NCI-H2107 treated with DMSO at 0.1 percent for 48 hours (cell line): Measurements from ENCODE around the gene SETD2.
"Not testable (repeated sequence)": the region's sequence is repeated elsewhere in the genome, so short reads cannot be mapped to it uniquely, and the experiment has no call there.

Experiments
- DNase-seq: peaks from one replicate; lab custom pipeline; 2025; ENCODE audit not compliant: unreplicated experiment; lab: John Stamatoyannopoulos, UW

SETD2 gene

DNA sequence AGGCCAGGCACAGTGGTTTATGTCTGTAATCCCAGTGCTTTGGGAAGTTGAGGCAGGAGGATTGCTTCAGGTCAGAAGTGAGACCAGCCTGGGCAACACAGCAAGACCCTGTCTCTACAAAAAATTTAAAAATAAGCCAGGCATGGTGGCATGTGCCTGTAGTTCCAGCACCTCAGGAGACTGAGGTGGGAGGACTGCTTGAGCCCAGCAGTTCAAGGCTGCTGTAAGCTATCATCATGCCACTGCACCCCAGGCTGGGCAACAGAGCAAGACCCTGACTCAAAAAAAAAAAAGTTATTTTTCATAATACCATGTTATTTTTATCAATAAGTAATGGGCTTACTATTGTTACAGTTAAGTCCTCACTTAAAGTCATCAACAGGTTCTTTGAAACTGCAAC lies 59.7 kb downstream of the SETD2 start:
- DNase-seq, result no peak

DNA sequence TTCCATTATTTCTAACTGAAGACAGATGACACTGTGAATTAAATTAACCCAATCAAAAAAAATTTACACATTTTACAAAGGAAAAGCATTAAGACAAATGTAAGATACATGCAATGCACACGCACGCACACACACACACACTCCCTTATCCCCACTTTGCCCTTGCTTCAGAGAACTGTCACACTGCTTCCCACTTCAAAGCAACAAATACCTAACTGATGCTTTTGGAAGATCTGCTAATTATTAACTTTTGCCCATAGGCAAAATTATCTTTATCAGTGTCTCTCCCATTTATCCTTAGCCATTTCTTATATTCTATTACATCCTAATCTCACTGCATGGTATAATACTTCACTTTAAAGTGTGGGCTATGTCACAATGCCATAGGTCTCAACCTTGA lies 60.3 kb downstream of the SETD2 start:
- no peak for DNase-seq

DNA sequence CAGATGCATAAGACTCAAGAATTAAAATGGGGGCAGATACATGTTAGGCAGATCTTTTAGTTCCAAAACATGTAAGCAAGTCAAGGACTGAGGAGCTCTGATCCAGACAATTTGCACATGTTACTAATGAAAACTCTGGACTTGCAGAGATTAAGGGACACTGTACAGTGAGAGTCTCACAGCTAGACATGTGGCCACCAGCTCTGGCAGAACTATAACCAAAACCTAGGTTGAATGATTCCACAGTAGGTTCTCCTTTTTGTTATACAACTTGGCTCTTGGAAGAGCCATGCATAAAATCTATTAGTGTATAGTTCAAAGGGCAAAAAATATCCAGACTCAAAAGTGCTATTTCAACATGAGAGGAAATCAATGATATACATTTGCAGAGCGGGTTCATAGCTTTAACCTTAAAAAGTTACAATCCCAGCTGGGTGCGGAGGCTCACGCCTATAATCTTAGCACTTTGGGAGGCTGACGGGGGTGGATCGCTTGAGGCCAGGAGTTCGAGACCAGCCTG lies 61.8 kb downstream of the SETD2 start:
- DNase-seq, result no peak

DNA sequence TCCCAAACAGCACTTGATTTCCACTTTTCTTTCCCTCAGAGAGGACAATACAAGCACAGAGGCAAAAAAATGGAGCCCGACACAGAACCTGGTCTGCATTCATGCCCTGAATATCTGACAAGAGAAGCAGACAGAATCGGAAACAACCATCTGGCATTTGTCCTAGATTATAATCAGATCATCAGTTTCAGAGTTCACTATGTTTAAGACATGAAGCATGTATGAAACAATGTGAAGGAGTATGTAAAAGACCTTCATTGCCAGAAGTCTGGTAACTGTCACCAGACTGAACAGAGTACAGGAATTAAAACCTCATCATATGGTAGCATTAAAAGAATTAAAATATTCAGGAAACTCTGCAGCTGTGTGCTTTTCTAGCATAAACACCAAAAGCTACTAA lies 65.0 kb downstream of the SETD2 start:
- no peak for DNase-seq

DNA sequence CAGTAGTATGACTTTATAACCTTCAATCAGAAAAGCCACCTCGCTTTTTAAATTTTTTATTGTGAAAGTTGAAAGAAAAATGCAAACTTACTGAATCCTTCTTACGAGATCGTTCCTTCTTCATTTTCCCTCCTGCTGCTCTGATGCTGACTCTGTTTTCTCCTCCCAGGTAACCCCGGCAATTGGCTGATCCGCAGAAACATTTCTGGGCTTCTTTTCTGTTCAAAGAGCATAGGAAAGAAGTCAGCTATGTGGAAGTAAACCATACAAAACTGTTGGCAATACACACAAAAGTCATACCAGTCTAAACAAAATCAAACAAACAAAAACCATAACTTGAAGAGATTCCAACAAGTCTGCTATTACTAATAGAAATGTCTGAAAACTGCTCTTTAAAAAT lies 66.0 kb downstream of the SETD2 start:
- DNase-seq, result no peak

DNA sequence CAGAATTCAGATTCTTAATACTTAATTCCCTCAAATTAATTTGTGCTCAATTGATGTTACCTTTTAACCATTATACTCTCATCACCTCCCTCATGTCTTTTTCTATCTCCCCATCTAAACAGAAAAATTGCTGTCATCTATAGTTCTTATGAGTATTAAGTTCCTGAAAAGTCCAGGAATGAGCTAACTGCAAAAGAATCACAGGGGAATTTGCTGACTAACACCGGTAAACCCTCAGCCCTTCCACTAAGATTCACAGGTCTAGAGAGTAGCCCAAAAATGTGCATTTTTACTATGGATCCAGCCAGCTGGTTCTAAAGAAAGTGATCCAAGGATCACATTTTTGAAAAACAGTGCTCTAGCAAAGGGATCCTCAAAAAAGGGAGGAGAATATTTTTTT lies 67.0 kb downstream of the SETD2 start:
- DNase-seq, result no peak

DNA sequence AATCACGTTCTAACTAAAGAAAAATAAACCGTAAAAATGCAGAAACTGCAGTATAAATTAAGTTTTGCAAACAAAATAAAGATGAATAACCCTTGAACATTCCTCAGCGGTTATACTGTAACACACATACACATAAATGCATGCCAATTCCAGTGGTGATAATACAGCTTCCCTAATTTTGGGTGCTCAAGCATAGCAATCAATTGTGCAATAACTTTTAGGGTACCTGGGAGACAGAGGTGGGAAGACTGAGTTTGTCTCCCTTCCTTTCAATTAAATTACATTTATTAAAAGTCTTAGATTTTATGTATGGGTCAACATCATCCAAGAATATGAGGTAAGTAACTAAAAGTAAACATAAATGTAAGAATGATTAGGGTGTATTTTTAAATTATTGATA lies 71.8 kb downstream of the SETD2 start:
- DNase-seq, result no peak

DNA sequence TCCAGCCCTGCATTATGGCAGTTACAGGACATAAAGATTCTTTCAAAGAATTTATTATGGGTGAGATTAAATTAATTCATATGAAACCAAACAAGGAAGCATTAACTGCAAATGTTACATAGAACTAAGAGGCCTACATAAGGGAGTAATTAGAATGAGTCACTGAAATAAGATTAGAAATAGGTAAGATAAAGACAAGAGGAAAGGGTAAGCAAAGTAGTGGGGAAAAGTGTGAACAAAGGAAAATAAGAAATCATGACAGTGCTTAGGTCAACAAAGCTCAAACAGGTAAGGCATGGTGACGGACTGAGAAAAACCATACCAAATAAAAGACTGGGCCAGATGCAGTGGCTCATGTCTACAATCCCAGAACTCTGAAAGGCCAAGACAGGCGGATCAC lies 74.3 kb downstream of the SETD2 start:
- DNase-seq, result no peak

DNA sequence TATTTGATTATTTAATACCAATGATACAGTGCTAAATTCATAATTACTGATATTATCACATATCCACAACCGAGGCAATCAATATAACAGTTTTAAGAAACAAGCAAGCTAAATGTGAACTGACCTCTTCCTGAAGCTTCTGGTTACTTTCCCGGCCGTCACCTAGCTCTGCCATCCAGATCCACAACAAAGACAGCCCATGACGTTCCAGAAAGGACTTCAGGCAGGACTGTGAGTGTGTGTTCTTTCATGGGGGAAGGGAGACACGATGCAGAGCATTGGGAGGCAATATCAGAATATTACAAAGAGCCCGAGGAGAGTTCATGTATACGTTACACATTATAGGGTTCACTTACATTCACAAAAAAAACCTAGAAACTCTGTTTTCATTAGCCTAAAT lies 77.8 kb downstream of the SETD2 start:
- DNase-seq, result no peak

DNA sequence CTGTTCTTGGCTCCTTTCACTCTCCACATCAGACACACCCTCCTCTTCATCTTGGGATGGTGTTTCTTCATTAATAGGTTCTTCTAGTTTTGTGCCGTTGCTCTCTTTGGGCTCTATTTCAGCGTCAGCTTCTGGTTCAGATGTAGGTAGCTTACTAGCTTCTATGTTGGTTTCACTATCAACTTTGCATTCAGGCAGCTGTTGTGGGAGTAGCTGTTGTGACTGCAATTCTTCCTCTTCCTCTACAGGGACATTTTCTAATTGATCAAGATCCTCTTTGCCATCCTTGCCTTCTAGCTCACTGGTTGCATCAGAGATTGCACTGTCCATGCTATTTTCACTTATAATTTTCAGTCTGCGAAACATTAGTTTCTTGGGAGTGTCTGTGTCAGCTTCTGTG lies 80.1 kb downstream of the SETD2 start:
- no peak for DNase-seq

DNA sequence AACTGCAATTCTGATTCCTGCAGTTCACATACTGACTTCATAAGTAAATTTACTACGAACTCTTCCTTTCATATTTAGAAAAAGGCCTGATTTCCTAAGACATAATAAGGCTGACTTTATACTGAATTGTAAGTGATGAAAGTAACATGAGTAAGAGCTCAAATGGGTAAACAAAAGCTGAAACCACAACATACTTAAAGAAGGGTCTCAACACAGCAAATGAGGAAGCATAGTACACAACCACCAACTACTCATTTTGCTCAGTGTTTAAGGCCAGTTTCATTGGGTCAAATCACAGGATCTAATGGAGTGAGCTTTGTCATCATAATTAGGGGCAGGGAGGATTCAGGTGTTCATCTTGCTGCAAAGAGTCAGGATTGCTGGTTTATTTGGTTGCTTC lies 81.4 kb downstream of the SETD2 start:
- no peak for DNase-seq

DNA sequence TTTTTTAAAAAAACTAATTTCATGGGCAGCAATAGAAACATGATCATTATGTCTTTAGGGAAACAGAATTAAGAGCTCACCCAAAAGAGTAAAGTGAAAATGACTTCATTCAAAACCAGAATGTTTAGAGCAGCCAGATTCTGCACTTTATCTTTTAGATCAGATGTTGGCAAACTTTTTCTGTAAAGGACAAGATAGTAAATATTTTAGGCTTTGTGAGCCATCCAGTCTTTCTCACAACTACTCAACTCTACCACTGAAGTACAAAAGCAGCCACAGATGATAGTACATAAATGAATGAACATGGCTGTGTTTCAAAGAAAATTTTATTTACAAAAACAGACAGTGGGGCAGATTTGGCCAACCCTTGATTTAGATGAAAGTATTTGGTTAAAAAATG lies 84.5 kb downstream of the SETD2 start:
- no peak for DNase-seq

DNA sequence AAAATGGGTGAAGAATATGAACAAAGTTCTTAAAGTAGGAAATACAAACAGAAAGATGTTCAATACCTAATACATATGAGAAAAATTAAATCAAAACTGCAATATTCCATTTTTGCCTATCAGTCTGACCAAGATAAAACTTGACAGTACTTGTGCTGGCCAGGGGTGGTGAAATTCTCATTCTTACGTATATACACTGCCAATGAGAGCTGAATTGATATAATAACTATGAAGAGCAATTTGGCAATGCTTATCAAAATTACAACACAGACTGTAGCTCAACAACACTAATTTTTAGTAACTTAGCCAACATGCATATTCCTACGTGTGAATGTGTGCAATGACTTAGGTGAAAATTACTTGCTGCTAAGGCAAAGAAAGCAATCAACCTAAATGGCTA lies 90.2 kb downstream of the SETD2 start:
- no peak for DNase-seq

DNA sequence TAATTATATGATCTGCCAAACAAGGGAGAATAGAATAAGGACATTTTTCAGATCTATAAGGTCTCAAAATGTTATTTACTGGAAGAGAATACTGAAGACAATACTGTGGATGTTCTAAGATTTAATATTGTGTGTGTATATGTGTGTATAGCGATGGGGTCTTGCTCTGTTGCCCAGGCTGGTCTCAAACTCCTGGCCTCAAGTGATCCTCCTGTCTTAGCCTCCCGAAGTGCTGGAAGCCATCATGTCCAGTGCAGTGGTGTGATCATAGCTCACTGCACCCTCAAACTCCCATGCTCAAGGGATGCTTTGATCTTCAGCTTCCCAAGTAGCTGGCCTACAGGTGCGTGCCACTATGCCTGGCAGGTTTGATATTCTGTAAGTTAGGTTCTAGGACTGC lies 93.1 kb downstream of the SETD2 start:
- no peak for DNase-seq

DNA sequence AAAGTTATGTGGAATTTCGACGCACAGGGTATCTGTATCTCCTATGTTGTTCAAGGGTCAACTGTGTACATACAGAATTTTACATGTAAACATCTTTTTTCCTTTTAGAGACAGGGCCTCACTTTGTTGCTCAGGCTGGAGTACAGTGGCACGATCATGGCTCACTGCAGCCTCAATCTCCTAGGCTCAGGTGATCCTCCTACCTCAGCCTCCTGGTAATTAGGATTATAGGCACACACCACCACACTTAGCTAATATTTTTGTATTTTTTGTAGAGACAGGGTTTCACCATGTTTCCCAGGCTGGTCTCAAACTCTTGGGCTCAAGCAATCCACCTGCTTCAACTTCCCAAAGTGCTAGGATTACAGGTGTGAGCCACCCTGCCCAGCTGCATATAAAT lies 97.7 kb downstream of the SETD2 start:
- not testable (repeated sequence) for DNase-seq

DNA sequence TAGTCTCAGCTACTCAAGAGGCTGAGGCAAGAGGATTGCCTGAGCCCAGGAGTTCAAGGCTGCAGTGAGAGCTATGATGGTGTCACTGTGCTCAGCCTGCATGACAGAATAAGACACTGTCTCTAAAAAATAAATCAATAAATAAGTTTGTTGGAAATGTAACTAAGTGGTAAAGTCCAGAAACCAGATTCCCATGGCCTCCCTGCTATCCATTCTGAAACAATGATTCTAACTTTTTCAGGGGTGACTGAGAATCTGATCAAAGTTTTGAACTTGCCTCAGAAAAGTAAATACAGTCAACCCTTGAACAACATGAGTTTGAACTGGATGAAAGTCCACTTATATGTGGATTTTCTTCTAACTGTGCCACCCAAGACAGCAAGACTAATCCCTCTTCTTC lies 98.2 kb downstream of the SETD2 start:
- DNase-seq, result no peak

DNA sequence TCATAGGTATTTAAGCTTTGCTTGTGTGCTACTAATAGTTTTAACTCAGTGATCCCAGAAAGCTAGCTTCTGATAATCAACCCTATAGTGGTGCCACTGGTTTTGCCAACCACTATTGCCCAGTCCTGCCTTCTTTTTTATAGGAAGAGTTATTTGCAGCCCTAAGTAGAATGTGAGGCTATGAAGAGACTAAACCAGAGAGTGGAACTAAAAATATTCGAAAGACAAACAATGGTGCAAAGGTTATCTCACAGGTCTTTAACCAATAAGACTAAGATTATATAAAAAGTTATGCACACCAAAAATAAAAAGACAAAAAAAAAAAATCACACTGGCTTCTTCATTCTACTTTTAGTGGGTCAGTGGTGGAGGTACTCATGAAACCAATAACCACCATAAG lies 98.9 kb downstream of the SETD2 start:
- DNase-seq, result no peak

DNA sequence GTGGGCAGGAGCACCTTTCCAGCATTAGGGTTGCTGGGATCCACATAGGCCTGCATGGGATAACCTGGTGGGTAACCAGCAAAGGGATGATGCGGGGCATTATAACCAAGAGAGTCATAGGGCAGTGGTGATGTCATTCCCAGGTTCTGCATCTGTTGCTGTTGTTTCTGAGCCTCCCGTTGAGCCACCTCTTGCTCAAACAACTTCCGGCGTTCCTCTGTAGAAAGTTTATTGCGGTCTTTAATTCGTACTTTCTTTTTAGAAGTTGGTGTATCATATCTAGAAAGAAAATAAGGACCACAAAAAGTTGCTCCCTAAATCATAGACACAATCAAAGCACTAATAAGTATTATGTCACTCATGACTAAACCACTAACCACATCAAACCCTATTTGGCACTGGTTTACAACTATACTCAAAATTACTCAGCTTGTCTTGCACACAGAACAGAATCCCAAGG lies 106.7 kb downstream of the SETD2 start:
- no peak for DNase-seq

DNA sequence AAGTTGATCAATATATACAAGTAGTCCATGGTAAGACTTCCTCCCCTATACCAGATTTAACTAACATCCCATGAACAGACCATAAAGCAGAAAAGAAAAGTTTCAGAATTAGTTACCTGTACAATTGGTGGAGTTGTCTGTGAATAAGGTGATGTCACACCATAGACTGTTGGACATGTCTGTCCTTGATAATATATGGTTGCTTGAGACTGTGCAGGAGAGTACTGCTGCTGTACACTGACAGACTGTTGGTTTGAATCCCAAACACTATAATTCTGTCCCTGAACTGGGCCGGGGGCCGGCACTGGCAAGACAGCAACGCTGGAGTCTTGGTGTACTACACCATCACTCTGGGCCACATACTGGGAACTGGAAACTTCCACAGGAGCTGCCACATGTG lies 107.2 kb downstream of the SETD2 start:
- DNase-seq, result no peak

DNA sequence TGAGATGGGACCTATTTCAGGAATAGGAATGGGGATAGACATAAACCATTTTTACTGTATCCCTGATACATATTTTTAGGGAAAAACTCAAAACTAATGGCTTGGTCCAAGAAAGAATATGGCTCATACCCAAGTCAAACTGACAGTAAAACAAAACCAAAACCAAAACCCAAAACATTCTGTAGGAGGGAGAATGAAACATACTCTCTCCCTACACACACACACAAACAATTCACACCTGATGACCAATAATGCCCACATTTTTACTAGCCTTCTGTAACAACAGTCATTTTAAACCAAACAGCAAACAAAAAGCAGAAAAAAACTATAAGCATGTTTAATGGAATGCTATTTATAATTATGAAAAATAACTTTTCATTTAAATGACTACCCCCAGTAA lies 109.5 kb downstream of the SETD2 start:
- no peak for DNase-seq

DNA sequence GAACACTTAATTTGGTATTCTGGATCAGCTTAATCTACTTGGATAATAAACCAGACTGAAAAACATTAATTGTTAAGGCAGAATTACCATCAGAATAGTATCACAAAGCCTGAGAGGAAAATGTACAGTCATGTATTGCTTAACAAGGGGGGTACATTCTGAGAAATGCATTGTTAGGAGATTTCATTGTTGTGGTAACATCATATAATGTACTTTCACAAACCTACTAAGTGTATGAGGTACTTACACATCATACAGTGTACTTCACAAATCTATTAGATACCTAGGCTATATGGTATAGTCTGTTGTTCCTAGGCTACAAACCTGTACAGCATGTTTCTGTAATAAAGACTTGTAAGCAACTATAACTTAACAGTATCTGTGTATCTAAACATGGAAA lies 116.2 kb downstream of the SETD2 start:
- no peak for DNase-seq

DNA sequence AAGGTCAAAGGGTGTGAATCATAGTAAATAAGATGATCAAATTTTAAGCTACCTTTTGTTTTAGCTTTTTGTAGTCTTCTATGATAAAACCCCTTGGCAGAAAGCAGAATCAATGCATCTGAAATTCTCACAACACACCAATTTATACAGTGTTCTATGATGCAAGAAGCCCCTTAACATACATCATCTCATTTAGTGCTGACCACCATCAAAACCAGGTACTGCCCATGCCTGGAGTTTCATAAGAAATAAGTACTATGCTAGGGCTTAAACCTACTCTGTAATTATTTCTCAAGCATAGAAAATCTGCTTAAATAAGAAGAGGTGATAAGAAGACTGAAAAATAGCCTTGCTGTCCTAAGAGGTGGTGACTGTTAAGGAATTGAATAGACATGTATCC lies 116.8 kb downstream of the SETD2 start:
- DNase-seq, result no peak

DNA sequence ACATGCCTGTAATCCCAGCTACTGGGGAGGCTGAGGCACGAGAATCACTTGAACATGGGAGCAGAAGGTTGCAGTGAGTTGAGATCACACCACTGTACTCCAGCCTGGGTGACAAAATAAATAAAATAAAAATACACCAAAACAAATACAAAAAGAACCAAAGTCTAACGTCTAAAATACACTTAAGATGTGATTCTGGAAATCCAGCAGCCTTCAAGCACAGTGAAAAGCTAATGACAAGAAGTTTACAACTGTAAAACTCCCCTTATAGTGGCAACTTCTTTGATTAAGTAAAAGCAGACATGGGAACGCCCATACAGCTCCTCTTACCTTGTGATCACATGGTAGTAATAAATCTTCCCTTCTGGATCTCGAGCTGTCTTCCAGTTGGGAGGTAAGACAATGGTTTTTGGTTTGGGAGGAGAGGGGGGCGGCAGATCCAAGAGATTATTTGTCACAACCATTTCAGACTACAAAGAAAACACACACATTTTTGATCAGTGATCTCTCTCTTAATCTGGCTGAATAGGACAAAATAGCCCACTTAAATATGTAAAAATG lies 121.6 kb downstream of the SETD2 start:
- DNase-seq, result no peak

DNA sequence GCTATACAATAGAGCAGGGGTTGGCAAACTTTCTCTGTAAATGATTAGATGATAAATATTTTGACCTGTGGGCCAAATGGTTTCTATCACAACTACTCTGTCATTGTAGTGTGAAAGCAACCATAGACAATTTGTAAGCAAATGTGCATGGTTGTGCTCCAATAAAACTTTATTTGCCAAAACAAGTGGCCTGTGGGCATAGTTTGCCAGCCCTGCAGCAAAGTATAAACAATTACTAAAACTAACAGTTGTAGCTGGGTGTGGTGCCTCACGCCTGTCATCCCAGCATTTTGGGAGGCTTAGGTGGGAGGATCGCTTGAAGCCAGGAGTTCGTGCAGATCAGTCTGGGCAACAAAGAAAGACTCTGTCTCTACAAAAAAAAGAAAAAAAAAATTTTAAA lies 122.8 kb downstream of the SETD2 start:
- DNase-seq, result no peak
